ENCODE results near the gene TAS1R3.

Gene TAS1R3

DNA sequence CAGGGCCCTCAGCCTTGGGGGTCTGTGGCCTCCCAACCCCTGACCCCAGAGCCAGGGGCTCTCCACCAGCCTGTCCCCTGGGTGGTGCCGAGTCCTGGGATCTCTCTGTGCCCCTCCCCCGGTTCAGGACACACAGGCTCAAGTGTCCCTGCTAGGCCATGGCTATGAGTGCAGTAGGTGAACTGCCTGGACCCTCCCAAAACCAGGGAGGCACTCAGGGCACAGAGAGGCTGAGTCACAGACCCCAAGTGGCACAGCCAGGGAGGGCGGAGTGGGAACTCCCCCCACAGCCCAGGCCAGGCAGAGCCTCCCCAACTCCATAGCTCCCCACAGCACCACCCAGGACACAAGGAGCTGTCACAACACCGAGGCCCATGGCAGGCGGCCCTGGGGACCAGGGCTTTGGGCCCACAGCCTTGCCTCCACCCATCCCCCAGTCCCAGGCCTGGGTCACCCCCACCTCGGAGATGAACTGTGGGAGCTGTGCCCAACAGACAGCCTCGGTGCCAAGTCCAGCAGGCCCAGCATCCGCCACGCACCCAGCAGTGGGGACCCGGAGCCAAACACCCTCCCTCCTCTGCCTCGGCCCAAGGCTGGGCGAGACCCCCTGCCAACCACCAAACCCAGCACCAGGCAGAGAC, 14.9 kb downstream of the TAS1R3 start:
- Histone ChIP-seq H3K4me3 (ENCODE audit: insufficient read depth, low read length, poor library complexity, severe bottlenecking) (no peak overlapping the region), H4K20me1 (ENCODE audit: low read depth, low read length) (no peaks in the 10 kb centered on the region), H2AFZ (ENCODE audit: low read depth, low read length, severe bottlenecking) (no peak overlapping the region), H3K79me2 (ENCODE audit: insufficient read depth, low read length) (peaks cover 6% of the 10 kb centered on the region; the same call in 1 of the 2 replicates), H3K27me3 (ENCODE audit: low read length) (no peaks in the 10 kb centered on the region), H3K4me2 (ENCODE audit: low read depth, low read length, poor library complexity, severe bottlenecking) (no peak overlapping the region), H3F3A (ENCODE audit: insufficient read depth) (no peaks in the 10 kb centered on the region), H3K36me3 (ENCODE audit: low read length) (no peaks in the 10 kb centered on the region), H3K9ac (ENCODE audit: low read length) (no peak overlapping the region), H3K9me2 (replicated peaks; ENCODE audit: insufficient read depth, low read length) (no peaks in the 10 kb centered on the region), H3K9me3 (ENCODE audit: insufficient read depth, low read length) (no peaks in the 10 kb centered on the region), H3K27ac (ENCODE audit: low read depth, low read length) (no peak overlapping the region)
- TF ChIP-seq EZH2phosphoT487 (conservative IDR thresholded peaks at IDR 0.05; ENCODE audit: low read length) (no peak), CTCF (IDR thresholded peaks at IDR 0.05; ENCODE audit: insufficient read depth, low read length, poor library complexity, severe bottlenecking) (no peak)

- Histone ChIP-seq H3K4me2 (ENCODE audit: low read depth, low read length, poor library complexity, severe bottlenecking) (no peak overlapping the region), H3F3A (ENCODE audit: insufficient read depth) (no peaks in the 10 kb centered on the region), H4K20me1 (ENCODE audit: low read depth, low read length) (no peaks in the 10 kb centered on the region), H3K9me3 (ENCODE audit: insufficient read depth, low read length) (no peaks in the 10 kb centered on the region), H3K4me3 (ENCODE audit: insufficient read depth, low read length, poor library complexity, severe bottlenecking) (no peak overlapping the region), H3K9ac (ENCODE audit: low read length) (no peak overlapping the region), H3K27me3 (ENCODE audit: low read length) (no peaks in the 10 kb centered on the region), H3K79me2 (ENCODE audit: insufficient read depth, low read length) (peaks cover 6% of the 10 kb centered on the region; the same call in 1 of the 2 replicates), H2AFZ (ENCODE audit: low read depth, low read length, severe bottlenecking) (no peak overlapping the region), H3K36me3 (ENCODE audit: low read length) (no peaks in the 10 kb centered on the region), H3K9me2 (replicated peaks; ENCODE audit: insufficient read depth, low read length) (no peaks in the 10 kb centered on the region), H3K27ac (ENCODE audit: low read depth, low read length) (no peak overlapping the region)
- no peak for TF ChIP-seq EZH2phosphoT487 (conservative IDR thresholded peaks at IDR 0.05; ENCODE audit: low read length)
- no peak for TF ChIP-seq CTCF (IDR thresholded peaks at IDR 0.05; ENCODE audit: insufficient read depth, low read length, poor library complexity, severe bottlenecking)
These were observed 15.4 kb downstream of the TAS1R3 start for GRCh38 chr1:1346501-1346890.

GRCh38 chr1:1347026-1347595, 16.0 kb downstream of the TAS1R3 start:
- Histone ChIP-seq H3K27me3 (ENCODE audit: low read length) (no peaks in the 10 kb centered on the region), H3K27ac (ENCODE audit: low read depth, low read length) (no peak overlapping the region), H3K4me2 (ENCODE audit: low read depth, low read length, poor library complexity, severe bottlenecking) (peak overlapping the region; percentile 91), H3K79me2 (ENCODE audit: insufficient read depth, low read length) (peaks cover 6% of the 10 kb centered on the region; the same call in 1 of the 2 replicates), H3K36me3 (ENCODE audit: low read length) (no peaks in the 10 kb centered on the region), H3F3A (ENCODE audit: insufficient read depth) (no peaks in the 10 kb centered on the region), H4K20me1 (ENCODE audit: low read depth, low read length) (no peaks in the 10 kb centered on the region), H3K9ac (ENCODE audit: low read length) (no peak overlapping the region), H3K9me2 (replicated peaks; ENCODE audit: insufficient read depth, low read length) (no peaks in the 10 kb centered on the region), H3K4me3 (ENCODE audit: insufficient read depth, low read length, poor library complexity, severe bottlenecking) (no peak overlapping the region), H3K9me3 (ENCODE audit: insufficient read depth, low read length) (no peaks in the 10 kb centered on the region), H2AFZ (ENCODE audit: low read depth, low read length, severe bottlenecking) (no peak overlapping the region)
- no peak for TF ChIP-seq CTCF (IDR thresholded peaks at IDR 0.05; ENCODE audit: insufficient read depth, low read length, poor library complexity, severe bottlenecking)
- TF ChIP-seq EZH2phosphoT487 (conservative IDR thresholded peaks at IDR 0.05; ENCODE audit: low read length), result no peak

Data from SU-DHL-6 (cell line).